ENCODE measurements around the gene TFR2. TPM values are rescaled to one million over a fixed set of nuclear protein-coding genes. Genes with fewer than 3 reads are reported as not detected.

Gene TFR2
- total and polyA plus RNA-seq, 11 donors, result 0.08 to 0.59 (median 0.40) TPM; not detected in 5

- Histone ChIP-seq H3K4me3 (no peak overlapping the region), H3K27me3 (no peaks in the 10 kb centered on the region), H3K27ac (no peak overlapping the region), H3K9me3 (no peaks in the 10 kb centered on the region), H3K4me1 (peaks cover 0 to 30% (median 10%) of the 10 kb centered on the region in 12 donors), H3K36me3 (no peaks in the 10 kb centered on the region)
- DNase-seq (no peak), ATAC-seq (no peak)
- 77 to 93% (median 87%) methylated on average over 6 to 9 of the region's 9 CpGs for WGBS, 4 donors
- intact Hi-C loops (cut with DNase I), result loop anchor here in 1 of 10 donors (5.0 kb wide), 1 partner anchor 92 kb away; the partner anchor contains the start of gene GIGYF1
- no peak for TF ChIP-seq POLR2A (IDR thresholded peaks at IDR 0.05)
- no peak for TF ChIP-seq CTCF (IDR thresholded peaks at IDR 0.05)
These were observed 40.7 kb downstream of the TFR2 start for GRCh38 chr7:100600730-100601038.

GRCh38 chr7:100599911-100600729 is 41.2 kb downstream of the TFR2 start:
- no peak overlapping the region for H3K27ac ChIP-seq
- intact Hi-C loops (cut with DNase I), result loop anchor here in 1 of 10 donors (5.0 kb wide), 1 partner anchor 92 kb away; the partner anchor contains the start of gene GIGYF1
- ATAC-seq, result no peak
- no peak for DNase-seq
- no peaks in the 10 kb centered on the region for H3K36me3 ChIP-seq
- no peaks in the 10 kb centered on the region for H3K9me3 ChIP-seq
- WGBS, 4 donors, result 50 to 77% (median 74%) methylated on average over 12 to 18 of the region's 18 CpGs
- TF ChIP-seq POLR2A (IDR thresholded peaks at IDR 0.05) (no peak), CTCF (IDR thresholded peaks at IDR 0.05) (no peak)
- no peaks in the 10 kb centered on the region for H3K27me3 ChIP-seq
- H3K4me1 ChIP-seq, result peaks cover 0 to 24% (median 6%) of the 10 kb centered on the region in 12 donors
- no peak overlapping the region for H3K4me3 ChIP-seq

GRCh38 chr7:100598425-100598824 is 42.9 kb downstream of the TFR2 start:
- no peak overlapping the region for H3K27ac ChIP-seq
- ATAC-seq (no peak), DNase-seq (no peak)
- no peak overlapping the region for H3K4me3 ChIP-seq
- no peaks in the 10 kb centered on the region for H3K9me3 ChIP-seq
- intact Hi-C loops (cut with DNase I), result no loop called here
- TF ChIP-seq POLR2A (IDR thresholded peaks at IDR 0.05) (no peak), CTCF (IDR thresholded peaks at IDR 0.05) (no peak)
- H3K4me1 ChIP-seq, result peaks cover 0 to 9% (median 0%) of the 10 kb centered on the region in 12 donors
- H3K36me3 ChIP-seq, result no peaks in the 10 kb centered on the region
- WGBS, 4 donors, result 85 to 93% (median 89%) methylated on average over 4 of the region's 4 CpGs
- no peaks in the 10 kb centered on the region for H3K27me3 ChIP-seq

GRCh38 chr7:100595188-100595587 is 46.2 kb downstream of the TFR2 start:
- no peaks in the 10 kb centered on the region for H3K9me3 ChIP-seq
- WGBS, 4 donors, result 92 to 98% (median 97%) methylated on average over 7 of the region's 7 CpGs
- peaks cover 0 to 11% (median 4%) of the 10 kb centered on the region in 12 donors for H3K4me1 ChIP-seq
- no peak overlapping the region for H3K27ac ChIP-seq
- H3K4me3 ChIP-seq, result no peak overlapping the region
- ATAC-seq (no peak), DNase-seq (no peak)
- no peaks in the 10 kb centered on the region for H3K27me3 ChIP-seq
- TF ChIP-seq POLR2A (IDR thresholded peaks at IDR 0.05) (no peak), CTCF (IDR thresholded peaks at IDR 0.05) (no peak)
- intact Hi-C loops (cut with DNase I), result no loop called here
- H3K36me3 ChIP-seq, result no peaks in the 10 kb centered on the region

All from heart left ventricle (tissue), 16 donors.